HG03039 (cell line): Measurements from ENCODE around the gene DNAJC8.

ENCODE experiments used
- ATAC-seq: cut with Tn5 transposase; IDR thresholded peaks from one replicate; pipeline ENCODE4 v1.9.1; 2021; ENCODE audit warnings: mild to moderate bottlenecking, moderate library complexity; ENCODE audit not compliant: unreplicated experiment

The DNAJC8 gene

DNA sequence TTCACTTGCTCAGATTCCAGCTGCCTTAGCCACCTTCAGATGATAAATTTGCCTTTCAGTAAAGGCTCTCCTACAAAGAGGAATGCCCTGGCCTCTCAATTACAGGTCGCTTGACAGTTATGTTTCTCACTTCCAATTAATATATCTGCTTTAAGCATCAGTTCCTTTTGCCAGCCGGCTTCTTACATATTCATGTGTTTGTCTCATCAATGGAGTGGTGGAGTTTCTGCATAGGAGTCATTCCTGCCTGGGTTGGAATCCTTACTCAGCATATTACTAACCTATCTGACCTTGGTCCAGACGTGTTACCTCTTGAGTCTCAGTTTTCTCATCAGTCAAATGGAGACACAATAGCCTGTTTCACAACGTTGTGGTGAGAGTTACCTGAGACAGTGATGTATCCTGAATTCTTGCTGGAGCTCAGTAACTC lies 17.1 kb upstream of the DNAJC8 start:
- no peak for ATAC-seq

DNA sequence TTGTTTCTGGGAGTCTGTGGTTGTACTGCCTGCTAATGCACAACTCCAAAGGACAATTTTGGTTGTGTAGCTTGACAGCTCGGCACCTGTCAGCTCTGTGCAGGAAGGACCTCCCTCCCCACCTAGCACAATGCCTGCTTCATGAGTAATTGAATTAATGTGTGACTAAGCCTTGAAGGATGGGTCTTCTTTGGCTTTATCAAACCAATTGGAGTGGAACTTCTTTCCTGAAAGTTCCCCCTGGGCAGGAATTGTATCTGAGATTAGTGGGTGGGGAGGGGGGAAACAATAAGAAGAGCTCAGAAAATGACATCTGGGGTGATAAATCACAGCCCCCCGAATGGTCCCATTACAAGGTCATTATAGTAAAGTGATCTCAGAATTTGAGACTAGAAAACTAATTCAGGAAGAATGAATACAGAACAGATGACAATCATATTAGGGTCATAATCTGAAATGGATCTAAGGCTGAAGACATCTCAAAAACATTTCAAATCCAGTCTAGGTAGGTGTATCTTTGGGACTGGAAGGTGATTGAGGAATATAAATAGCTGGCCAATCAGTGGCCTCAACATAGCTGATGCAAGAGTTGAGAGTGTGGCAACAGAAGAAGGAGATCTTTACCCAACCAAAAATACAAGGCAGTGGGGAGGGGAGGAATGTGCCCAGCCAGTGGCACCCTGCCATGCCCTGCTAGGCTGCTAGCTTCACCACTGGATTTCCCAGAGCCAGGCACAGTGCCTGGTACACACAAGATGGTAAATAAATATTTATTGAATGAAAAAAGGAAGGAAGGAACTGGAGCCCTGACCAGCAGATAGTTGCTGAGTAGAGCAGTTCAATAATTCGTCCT lies 16.4 kb upstream of the DNAJC8 start:
- ATAC-seq = no peak

DNA sequence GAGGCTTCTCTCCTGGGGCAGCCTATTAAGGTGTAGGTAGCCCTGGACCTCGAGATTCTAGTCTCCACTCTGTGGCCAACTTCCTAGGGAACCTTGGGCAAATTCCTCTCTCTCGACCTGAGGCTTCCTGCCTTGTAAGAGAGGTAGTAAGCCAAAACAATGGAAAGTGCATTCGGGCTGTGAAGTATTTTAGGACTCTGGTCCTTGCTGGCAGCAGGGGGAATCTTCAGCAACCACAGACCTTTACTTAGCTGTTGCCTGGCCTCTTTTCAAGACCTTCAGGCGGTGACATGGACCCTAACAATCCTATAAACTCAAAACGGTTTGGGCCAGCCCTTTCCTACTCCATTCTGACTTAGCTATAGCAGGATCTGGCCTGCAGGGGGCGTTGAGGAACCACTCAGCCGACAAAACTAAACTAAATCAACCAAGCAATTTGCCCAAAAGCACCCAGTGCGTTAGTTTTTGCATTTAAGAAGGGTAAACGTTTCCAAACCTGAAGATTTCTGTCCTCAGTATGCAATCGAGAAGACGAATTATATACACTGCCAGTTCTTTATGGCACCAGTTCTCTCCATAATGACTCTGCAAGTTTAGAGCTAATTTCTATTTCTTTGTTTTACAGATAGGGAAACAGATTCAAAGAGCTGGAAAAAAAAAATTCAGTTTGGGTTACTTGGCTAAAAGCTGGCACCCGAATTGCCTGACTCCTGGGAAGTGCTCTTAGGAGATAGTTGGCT lies 15.6 kb upstream of the DNAJC8 start:
- no peak for ATAC-seq

DNA sequence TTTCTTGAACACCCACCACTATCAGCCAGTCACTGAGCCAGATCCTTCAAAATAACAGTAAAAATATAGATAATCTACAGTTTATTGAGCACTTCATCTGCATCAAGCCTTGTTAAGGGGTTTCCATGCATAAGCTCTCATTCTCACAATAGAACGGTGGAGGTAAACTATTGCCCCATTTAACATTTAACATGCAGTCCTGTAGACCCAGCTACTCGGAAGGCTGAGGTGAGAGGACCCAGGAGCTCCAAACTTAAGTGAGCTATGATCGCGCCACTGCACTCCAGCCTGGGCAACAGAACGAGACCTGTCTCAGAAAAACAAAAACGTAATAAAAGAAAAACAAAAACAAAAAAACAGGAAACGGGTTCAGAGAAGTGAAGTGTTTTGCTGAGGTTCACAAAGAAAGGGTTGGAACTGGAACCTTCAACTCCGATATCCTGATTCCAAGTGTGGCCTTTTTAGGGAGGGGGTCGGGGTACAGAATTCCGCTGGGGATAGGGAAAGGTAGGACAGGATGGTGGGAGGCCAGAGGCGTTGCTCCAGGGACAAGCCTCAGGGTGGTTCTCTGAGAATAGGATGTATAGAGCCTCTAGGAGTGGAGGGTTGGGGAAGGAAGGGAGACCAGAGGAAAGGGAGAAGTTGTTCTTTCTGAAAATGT lies 14.9 kb upstream of the DNAJC8 start:
- ATAC-seq = no peak

- no peak for ATAC-seq
Observed at GRCh38 chr1:28246427-28246832, 13.6 kb upstream of the DNAJC8 start.

- no peak for ATAC-seq
Observed at GRCh38 chr1:28244549-28245251, 11.9 kb upstream of the DNAJC8 start.

- no peak for ATAC-seq
Observed at GRCh38 chr1:28243685-28244311, 11.0 kb upstream of the DNAJC8 start.

DNA sequence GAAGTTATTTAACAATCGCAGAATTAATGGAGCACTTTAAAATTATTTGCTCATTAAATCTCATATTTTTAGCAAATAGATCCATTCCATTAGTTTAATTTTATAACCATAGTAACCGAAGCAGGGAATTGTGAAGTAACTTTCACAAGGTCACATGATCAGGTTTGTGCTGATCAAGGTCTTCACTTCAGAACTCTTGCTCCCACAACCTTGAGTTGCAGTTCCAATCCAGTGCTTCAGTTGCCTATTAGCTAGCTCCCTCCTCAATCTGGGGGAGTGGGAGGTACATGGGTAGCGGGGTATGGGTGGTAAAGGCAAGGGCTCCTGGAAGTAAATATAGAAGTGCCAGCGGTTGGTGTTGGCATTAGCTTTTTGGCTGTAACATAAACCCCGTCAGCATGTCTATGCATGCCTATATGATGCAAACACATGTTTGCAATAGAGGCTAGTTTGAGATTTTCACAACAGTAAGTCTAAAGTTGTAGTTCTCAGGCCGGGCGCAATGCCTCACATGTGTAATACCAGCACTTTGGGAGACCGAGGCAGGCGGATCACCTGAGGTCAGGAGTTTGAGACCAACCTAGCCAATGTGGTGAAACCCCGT lies 8.9 kb upstream of the DNAJC8 start:
- no peak for ATAC-seq

DNA sequence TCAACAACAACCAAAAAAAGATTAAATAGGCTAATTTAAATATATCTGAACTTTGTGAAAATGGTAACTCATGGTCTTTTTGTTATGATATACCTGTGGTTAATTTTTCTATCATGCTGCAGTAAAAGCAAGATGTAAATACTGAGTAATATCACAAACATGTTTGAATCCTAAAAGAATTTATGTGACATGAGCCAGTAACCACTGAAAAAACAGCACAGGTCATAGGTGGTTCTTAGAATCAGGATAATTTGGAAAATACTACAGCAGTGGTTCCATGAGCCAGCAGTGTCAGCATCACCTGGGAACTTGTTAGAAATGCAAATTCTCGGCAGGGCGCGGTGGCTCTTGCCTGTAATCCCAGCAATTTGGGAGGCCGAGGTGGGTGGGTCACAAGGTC lies 7.2 kb upstream of the DNAJC8 start:
- ATAC-seq = no peak

DNA sequence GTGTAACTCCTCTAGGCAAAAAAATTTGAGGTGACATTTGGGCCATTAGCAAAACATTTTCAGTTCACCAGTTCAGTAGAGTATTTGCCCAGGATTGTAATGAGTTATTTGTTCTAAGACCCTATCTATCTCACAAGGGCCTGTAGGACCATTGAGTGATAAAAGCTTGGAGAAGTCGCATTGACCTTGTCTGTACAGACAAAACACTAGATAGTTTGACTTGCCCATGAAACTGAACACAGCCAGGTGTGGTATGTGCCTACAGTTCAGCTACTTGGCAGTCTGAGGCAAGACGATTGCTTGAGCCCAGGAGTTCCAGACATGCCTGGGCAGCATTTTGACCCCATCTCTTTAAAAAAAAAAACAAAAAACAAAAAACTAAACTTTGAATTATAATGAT lies 6.2 kb upstream of the DNAJC8 start:
- ATAC-seq = no peak

- no peak for ATAC-seq
Observed at GRCh38 chr1:28236656-28237322, 4.0 kb upstream of the DNAJC8 start.

GRCh38 chr1:28235755-28236655 lies 3.2 kb upstream of the DNAJC8 start, which contains the start of gene ATP5IF1:
ATP5IF1 (plus strand) TSS chr1:28236124; CDS start chr1:28236184, 60 bp downstream.
- ATAC-seq = peak; percentile 73

DNA sequence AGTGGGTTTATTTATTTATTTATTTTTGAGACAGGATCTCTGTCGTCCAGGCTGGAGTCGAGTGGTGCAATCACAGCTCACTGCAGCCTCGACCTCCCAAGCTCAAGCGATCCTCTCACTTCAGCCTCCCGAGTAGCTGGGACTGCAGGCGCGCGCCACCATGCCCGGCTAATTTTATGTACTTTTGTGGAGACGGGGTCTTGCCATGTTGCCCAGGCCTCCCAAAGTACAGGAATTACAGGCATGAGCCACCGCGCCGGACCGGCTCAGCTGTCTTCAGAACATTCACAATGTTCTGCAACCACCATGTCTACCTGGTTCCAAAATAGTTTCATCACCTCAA lies 406 bp upstream of the DNAJC8 start:
- ATAC-seq = no peak

DNA sequence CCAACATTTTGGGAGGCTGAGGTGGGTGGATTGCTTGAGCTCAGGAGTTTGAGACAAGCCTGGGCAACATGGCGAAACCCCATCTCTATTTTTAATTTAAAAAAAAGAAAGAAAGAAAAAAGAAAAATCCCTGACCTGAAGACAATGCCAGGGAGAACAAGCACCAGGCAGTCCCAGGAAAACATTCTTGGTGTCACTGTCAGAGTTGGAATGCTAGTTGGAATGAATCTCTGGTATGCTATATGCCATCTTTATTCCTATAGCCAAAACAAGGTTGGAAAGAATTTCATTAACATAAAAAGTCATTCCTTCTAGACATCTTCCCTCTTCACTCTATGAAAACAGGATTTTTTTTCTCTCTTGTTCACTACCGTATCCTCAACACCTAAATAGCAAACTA lies 2.8 kb downstream of the DNAJC8 start:
- ATAC-seq = no peak

DNA sequence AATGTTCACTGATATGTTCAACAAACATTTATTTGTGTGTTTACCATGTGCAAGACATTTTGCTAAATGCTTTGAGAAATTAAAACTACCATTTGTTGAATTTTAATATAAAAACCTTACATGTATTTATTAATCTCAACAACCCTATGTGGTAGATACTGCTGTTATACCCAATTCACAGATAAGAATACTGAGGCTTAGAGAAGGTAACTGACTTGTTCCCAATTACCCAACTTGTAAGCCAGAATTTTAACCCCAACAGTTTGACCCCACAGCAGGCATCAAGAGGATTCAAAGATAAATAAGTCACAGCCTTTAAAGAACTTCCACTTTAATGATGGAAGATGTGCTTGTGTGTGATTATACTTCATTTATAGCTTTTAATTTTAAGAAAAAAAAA lies 3.7 kb downstream of the DNAJC8 start:
- ATAC-seq = no peak

DNA sequence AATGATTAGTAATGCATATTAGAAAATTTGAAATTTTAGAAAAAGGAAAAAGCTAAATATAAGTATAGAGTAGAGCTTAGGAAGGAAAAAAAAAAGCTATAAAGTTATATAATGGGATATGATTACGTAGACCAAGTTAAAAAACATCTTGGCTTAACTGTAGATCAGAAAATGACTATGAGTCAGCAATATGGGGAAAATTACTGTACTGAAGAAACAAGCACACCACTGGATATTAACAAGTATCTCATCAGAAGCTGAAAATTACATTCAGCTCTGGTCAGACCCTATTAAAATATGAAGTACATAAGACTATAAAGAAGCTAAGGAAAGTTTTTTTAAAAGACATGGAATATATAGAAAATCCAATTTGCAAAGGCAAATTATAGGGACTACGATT lies 19.5 kb downstream of the DNAJC8 start:
- no peak for ATAC-seq

- ATAC-seq = no peak
Observed at GRCh38 chr1:28209700-28210099, 23.1 kb downstream of the DNAJC8 start.

- no peak for ATAC-seq
Observed at GRCh38 chr1:28208818-28209441, 23.9 kb downstream of the DNAJC8 start.
